NB4 (cell line): ENCODE results near the gene RNU1-1.
"Not testable (repeated sequence)": the region's sequence is repeated elsewhere in the genome, so short reads cannot be mapped to it uniquely, and the experiment has no call there.

Source experiments
- MYC ChIP-seq: IDR thresholded peaks from 2 replicates; pipeline ENCODE4 v1.6.1; 2011; ENCODE audit warnings: low read depth, low read length
- POLR2A ChIP-seq: IDR thresholded peaks from 2 replicates; pipeline ENCODE4 v1.6.1; 2011; ENCODE audit warnings: mild to moderate bottlenecking; ENCODE audit not compliant: insufficient read length; ENCODE audit errors: extremely low read depth
- TF ChIP-seq, protein P1 (sequence below): IDR thresholded peaks from one replicate; pipeline ENCODE4 v1.5.1; 2012; ENCODE audit warnings: low read depth, low read length

DNA sequence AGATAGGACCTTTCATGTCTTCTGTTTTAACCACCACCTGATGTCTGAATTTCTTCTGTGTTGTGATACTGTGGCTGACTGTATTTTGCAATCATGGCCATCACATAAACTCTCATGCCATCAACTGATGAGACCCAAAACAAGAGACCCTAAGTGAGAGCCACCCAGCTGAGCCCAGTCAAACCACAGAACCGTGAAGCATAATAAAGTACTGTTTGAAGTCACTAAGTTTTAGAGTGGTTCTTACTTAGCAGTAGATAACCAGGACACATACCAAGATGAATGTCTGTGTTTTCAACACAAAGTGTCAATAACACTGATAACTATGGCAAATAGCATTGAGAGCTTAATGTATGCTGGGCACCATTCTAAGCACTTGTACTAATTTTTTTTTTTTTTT is 35.5 kb upstream of the RNU1-1 start:
- not testable (repeated sequence) for TF ChIP-seq POLR2A, MYC
- TF ChIP-seq, protein P1, sequence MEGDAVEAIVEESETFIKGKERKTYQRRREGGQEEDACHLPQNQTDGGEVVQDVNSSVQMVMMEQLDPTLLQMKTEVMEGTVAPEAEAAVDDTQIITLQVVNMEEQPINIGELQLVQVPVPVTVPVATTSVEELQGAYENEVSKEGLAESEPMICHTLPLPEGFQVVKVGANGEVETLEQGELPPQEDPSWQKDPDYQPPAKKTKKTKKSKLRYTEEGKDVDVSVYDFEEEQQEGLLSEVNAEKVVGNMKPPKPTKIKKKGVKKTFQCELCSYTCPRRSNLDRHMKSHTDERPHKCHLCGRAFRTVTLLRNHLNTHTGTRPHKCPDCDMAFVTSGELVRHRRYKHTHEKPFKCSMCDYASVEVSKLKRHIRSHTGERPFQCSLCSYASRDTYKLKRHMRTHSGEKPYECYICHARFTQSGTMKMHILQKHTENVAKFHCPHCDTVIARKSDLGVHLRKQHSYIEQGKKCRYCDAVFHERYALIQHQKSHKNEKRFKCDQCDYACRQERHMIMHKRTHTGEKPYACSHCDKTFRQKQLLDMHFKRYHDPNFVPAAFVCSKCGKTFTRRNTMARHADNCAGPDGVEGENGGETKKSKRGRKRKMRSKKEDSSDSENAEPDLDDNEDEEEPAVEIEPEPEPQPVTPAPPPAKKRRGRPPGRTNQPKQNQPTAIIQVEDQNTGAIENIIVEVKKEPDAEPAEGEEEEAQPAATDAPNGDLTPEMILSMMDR, result not testable (repeated sequence)
